Kasumi-1 (cell line): ENCODE measurements around the gene TMEM198.
A peak's percentile ranks its signal among the peaks of the same experiment; 100 is the strongest.

Source experiments
- DNase-seq, 2 experiments: peaks; one replicate each; lab custom pipeline; 2025; lab: John Stamatoyannopoulos, UW

Gene TMEM198

DNA sequence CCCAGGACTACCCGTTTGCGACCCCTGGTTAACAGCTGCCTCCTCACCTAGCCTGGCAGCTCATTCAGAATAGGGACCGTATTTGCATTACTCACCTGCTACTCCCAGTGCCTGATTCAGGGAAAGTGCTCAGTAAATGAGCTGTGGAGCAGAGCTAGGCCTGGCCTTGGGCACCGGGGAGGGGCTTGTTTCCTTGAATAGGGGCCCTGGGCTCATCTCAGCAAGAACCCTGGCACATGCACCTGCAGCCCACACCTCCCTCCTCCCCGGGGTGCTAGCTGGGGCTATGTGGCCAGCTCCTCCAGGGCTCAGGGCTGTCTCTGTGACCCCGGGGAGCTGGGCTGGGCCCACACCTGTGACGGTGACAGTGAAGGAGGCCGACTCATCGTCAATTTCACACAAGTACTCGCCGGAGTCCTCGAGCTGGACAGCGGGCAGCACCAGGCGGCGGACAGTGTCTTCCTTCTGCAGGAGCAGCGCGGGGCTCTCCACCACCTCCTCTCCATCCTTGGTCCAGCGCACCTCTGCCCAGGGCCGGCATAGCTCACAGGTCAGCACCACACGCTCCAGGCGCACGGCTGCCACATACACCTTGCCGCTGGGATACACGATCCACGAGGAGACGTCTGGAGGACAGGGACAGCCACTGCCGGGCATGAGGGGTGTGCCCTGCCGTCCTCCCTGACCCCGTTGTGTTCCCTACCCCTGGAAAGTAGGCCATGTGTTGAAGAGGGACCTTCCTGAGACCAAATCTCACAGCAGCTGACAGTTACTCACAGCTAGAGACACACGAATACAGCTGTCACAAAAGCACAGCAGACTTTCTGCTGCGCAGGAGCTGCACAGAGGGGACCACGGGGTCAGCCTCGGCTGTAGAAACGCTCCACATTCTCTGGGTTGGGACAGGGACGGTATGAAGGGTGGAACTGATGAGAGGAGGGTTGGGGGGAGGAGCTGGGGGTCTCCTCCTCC is 18.5 kb downstream of the TMEM198 start:
- no peak for DNase-seq

DNA sequence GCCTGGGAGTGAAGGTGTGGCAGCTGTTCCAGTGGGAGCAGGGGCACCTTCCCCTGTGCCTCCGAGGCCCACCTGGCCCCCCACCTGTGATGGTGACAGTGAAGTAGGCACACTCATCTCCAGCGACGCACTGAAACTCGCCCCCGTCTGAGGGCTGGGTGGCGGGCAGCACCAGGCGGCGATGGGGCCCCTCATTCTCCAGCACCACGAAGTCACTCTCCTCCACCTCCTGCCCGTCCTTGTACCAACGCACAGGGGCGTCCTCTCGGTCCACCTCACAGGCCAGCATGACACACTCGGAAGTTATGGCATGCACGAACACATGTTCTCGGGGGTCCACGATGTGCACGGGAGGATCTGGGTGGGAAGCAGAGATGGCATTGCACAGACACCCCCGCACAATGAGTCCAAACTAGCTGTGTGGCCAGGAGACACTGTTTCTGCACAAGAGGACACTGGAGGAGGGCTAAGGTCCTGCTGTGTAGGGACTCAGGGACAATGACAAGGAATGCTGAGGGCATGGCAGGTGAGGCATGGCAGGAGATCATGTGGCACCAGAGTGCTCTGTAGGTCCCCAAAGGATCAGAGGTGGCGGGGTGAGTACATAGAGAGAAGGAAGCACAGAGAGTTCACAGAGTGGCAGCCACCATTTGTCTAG is 19.6 kb downstream of the TMEM198 start:
- no peak for DNase-seq

DNA sequence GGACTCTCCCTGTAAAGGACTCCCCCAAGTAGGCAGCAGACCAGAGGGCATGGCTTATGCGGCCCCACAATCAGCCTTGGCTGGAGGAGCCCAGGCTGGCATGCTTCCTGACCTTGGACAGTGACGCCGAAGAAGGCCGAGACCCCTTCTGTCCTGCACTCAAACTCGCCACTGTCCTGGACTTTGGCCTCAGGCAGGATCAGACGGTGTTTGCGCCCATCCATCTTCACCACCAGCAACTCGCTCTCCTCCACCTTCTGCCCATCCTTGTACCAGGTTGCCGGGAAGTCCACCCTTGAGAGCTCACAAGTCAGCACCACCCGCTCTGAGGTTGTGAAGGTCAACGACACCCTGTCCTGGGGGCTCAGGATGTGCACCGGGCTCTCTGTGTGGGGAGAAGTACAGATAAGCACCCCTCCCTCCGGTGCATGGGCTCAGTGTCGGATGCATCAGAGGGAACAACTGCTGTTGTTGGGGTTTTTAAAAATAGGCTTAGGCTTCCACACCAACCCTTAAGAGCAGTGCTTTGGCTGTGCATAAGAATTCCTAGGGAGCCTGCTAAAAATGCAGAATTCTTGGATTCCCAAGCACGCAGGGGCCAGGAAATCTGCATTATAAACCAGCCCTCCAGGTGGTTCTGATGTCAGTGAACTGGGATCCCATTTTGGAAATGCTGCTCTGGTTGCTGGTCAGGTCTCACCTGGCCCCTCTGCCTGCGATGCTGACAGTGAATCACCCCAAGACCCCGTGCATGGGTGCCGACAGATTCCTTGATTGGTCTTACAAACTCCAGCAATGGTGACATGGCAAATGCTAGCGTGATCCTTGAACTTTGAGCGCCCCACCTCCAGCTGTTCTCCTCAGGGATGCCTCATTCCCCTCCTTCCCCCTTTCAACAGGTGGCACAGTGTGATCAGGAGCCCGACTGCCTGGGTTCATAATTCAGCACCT is 21.6 kb downstream of the TMEM198 start:
- no peak for DNase-seq

DNA sequence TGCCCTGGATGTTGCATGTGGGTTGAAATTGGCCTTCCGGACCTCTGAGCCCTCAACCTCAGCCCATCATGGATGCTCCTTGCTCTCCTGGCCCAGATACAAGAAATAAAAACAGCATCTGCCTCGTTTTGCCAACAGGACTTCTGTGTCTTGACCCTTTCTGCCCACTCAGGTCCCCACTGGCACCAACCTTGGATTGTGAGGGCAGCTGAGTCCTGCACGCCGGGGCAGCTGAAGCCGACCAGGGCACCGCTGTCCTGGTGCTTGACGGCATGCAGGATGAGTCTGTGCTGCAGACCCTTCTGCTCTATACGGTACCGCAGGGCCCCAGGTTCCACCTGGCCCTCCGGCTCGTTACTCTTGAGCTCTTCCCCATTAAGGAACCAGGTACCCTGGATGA is 22.8 kb downstream of the TMEM198 start:
- no peak for DNase-seq

DNA sequence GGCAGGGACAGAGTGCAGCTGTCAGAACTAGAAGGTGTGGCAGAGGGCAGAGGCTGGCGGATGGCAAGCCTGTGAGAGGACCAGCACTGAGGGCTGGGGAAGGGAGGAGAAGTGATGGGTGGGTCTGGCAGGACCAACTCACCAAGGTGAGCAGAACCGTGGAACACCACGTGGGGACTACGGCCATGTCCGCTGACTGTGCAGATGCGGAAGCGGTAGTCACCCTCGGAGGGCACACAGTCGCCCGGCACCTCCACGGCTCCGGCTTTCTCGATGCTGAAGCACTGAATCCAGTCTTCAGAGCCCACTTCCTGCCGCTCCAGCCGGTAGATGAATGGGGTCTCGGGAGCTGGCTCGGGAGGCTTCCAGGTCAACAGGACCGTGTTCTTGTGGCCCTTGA is 23.3 kb downstream of the TMEM198 start:
- no peak for DNase-seq

DNA sequence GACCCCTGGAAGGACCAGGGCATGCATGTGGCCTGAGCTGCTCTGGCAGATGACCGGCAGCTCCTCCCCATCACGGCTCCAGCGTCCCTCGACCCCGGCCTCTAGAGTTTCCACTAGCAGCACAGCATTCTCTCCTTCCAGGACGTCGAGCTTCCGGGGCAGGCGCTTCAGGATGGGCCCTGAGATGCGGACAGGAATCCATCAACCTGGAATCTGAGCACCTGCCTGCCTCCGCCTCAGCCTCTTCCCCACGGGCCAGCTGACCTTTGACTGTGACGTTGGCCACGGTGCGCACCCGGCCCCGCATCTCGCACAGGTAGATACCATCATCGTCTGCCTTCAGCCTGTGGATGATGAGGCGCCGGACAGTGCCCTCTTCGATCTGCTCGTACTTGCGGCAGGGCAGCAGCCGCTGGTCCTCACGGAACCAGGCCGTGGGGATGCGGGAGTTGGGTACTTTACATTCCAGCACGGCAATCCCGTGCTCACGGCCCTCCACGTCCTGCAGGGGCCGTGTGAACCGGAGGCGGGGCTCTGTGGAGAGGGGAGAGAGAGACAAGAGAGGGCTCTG is 24.0 kb downstream of the TMEM198 start:
- no peak for DNase-seq

DNA sequence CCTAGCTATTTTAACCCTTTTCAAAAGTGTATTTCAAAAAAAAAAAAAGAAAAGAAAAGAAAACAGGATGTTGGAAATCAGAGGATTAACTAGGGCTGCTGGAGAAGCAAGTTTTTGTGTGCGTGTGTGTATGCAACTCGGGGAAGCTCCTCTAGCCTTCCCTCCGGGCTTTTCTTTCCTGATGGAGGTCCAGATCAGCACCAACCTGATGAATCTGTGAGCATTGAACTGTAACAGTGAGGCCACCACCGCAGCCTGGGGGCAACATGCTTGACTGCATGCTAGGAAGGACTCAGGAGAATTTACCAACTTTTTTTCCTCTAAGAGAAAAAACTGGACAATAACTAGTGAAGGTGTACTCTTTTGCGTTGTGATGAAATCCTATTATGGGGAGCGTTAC is 25.2 kb downstream of the TMEM198 start:
- no peak for DNase-seq

DNA sequence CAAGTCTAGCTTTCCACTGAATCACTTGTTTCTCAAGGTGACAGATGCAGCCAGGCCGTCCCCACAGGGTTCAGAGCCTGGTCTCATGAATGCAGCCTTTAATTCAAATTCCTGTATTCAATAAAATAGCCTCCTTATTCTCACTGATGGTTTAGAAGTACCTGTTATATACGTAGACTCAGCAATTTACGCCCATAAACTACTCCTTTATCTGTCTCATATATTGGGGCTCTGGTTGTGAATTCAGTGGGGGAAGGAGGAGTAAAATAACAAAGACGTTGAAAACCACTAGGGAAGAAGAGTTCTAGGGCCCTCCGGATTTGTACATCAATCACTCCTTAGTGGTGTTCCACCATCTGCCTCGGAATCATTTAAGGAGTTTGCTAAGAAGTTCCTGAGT is 25.8 kb downstream of the TMEM198 start:
- no peak for DNase-seq

DNA sequence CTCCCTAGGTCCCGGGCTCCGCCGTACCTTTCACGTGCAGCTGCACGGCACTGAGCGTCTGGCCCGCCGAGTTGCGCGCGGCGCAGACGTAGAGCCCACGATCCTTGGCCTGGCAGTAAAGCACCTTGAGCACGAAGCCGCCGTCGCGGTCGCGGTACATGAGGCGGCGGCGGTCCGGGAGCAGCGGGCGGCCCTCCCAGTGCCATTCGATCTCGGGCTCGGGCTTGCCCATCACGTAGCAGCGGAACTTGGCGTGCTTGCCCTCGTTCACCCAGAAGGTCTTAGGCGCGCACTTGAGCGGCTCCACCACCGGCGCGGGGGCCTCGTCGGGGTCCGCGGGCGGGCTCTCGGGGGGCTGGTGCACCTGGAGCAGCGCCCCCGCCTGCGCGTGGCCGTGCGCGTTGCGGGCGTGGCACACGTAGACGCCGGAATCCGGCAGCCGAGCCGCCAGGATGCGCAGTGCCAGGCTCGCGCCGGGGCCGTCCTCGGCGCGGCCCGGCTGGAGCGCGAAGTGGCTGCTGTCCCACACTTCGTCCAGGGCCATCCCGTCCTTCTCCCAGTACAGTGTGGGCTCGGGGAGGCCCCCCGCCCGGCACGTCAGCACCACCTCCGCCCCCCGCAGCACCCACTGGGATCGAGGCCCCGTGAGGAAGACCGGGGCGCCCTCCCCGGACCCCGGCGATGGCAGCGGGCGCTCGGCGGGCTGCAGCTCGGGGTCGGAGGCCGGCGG is 26.5 kb downstream of the TMEM198 start:
- DNase-seq: no peak

DNA sequence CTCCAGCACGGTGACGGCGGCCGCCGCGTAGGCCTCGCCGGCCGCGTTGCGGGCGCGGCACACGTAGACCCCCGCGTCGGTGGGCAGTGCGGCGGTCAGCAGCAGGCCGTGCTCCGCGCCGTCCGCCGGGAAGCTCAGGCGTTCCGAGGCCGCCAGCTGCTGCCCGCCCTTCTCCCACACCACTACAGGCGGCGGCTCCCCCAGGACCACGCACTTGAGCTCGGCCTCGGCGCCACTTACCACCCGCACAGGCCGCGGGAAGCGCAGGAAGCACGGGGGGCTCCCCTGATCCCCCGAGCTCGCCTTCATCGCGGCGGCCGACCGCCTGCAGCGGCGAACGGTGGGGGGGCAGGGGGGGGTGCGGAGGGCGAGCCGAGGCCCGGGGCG is 27.1 kb downstream of the TMEM198 start:
- no peak for DNase-seq

DNA sequence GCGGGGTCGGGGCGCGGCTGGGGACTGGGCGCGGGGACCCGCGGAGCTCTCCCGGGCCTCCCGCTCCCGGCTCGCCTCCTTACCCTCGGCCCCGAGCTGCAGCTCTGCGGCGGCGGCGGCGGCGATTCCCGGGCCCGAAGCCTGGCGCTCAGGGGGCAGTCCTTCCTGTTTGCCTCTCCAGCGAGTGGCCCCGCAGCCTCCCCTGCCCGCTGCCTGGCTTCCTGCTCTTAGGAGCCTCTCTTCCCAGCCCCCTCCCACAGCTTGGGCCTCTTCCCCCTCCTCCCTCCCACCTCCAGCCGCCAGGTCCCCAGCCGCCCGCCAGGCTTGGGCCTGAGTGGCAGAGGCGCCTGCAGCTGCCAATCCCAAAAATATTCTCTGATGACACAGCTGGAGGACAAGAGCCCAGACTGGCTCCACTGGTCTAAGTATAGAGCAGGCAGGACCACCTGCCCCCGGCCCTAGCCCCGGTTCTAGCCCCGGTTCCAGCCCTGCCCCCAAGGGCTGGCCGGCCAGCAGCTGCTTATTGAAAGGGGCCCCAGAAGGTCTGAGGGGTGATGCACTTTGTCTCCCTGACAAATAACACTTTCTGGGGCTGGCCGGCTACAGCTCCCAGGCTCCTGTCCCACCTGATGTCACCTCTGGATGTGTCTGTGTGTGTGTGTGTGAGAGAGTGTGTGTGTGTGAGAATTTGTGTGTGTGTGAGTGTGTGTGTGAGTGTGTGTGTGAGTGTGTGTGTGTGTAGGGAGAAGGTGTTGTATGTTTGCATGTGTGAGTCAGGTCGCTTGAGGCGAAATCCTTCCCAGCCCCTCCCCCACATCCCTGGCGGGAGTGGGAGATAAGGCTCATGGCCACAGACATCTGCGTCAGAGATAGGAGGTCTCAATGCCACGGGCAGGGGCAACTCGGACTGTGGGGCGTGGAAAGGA is 27.7 kb downstream of the TMEM198 start, which contains the start of gene OBSL1:
Gene OBSL1, minus strand, starts transcription at position 229 of the 926 bp plus-strand sequence. CDS start 307 bp downstream, outside the sequence.
- DNase-seq: peak; percentile 10 to 13

DNA sequence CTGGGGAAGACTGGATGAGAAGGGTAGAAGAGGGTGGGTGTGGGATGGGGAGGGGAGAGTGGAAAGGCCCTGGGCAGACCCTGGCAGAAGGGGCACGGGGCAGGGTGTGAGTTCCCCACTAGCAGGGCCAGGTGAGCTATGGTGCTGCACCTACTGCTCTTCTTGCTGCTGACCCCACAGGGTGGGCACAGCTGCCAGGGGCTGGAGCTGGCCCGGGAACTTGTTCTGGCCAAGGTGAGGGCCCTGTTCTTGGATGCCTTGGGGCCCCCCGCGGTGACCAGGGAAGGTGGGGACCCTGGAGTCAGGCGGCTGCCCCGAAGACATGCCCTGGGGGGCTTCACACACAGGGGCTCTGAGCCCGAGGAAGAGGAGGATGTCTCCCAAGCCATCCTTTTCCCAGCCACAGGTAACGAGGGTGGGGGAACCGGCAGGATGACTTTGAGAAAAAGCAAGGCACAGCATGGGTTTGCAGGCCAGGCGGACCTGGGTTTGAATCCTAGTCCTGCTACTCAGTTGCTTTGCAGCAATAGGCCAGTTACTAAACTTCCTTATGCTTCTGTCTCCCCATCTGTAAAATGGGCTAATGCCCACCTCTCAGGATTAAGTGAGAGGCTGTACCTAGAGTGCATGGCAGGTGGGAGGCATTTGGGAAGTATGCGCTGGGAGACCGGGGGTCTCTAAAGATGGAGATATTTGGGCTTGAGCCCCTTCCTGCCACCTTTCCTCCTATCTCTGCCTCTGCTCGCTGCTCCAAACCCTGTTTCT is 28.6 kb downstream of the TMEM198 start, which contains the start of gene INHA:
Gene INHA, plus strand, starts transcription at position 74 of the 765 bp plus-strand sequence. Its CDS starts 65 bp downstream, at position 139.
- no peak for DNase-seq

DNA sequence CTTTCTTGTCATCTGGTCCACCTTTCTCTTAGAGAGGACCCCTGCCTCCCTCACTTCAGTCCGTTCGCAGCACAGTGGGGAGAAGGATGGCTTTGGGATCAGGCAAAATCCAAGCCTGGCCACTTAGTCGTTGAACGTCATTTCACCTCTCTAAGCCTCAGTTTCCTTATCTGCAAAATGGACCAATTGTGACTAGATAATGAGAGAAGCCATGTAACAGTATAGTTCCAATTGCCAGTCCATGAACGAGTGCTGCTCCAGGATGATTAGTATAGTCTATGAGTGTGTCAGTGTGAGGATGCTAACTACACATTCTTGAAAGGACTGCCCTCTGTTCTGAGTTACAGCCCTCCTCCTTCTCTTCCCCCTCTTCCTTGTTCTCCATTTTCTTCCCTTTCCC is 29.3 kb downstream of the TMEM198 start:
- DNase-seq: peak; percentile 2 to 86

DNA sequence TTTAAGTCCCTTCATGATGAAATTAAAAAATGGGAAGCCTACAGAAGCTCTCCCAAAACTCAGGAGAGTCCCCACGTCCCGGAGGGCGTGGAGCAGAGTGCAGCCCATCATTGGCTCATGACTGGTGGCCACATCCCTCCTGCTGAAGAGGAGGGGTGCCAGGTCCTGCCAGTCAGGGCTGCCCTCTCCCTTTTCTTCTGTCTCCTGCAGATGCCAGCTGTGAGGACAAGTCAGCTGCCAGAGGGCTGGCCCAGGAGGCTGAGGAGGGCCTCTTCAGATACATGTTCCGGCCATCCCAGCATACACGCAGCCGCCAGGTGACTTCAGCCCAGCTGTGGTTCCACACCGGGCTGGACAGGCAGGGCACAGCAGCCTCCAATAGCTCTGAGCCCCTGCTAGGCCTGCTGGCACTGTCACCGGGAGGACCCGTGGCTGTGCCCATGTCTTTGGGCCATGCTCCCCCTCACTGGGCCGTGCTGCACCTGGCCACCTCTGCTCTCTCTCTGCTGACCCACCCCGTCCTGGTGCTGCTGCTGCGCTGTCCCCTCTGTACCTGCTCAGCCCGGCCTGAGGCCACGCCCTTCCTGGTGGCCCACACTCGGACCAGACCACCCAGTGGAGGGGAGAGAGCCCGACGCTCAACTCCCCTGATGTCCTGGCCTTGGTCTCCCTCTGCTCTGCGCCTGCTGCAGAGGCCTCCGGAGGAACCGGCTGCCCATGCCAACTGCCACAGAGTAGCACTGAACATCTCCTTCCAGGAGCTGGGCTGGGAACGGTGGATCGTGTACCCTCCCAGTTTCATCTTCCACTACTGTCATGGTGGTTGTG is 30.9 kb downstream of the TMEM198 start:
- DNase-seq: no peak

DNA sequence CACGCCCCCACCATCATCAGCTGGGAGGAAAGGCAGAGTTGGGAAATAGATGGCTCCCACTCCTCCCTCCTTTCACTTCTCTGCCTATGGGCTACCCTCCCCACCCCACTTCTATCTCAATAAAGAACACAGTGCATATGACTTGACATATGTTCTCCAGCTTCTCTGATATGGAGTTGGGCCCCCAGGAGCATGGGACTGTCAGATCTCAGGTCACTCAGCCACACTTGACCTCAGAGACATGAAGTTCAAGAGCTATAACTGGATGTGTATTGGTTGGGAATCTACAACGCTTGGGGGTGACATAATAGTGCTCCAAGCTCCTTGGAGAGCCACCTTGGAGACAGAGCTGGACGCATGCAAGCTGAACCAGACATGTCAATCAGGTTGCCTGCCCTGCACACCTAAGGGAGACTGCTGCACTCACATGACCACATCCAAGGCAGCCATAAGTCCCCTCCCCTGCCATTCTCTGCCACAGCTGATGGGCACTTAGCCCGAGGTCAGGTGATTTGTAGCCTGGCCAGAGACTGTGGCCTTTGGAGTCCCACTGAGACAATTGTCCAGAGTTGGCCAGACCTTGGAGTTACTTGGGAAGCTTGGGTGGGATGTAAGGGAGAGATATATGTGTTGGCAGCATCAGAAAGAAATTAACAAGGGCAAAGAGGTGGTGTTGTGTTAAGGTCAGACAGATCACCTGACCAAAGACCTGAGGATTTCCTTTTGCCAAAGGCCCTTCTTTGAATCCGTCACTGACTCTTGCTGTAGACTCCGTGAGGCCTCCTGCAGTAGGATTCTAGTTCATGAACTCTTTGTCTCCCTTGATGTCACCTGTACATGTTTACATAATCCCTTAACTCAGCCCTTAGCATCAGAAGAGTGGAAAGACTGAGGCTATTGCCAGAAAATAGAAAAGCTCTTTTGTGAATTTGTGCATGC is 32.0 kb downstream of the TMEM198 start:
- DNase-seq: no peak

DNA sequence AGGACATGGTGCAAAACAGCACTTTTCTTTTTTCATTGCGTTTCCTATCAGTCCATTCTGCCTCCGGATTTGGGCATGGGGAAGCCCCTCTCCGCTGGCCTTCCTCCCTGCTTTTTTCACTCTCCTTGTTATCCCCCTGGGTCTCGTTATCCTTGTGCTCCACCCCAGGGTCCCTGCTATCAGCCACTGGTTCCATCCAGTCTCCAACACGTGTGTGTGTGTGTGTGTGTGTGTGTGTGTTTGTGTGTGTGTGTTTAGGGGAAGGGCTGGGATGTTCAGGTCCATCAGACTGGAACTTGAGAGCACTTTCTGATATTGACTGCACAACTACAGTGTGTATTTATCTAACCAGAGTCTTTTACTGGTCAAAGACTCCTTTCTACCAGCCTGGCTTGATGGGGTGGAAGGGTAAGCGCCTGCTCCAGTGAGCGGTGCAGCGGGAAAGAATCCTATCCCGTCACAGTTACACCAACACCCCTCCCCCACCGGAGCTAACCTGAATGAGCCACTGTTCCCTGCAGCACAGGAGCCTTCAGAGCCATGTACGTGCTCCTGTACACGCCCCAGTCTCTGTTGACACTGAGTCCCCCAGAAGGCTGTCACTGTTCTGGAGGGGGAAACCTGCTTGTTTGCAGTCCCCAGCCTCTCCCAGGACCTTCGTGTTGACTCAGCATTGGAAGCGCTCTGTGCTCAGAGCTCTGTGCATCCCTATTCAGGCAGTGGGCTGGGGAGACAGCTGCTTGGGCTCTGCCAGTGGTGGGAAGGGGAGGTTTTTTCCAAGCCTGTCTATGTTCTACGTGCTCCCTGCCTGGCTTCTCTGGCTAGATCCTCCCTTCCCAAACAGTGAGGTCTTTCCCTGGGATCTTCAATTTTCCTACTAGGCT is 32.9 kb downstream of the TMEM198 start:
- DNase-seq: no peak
